H1 (cell line): Measurements from ENCODE around the gene PNLIPRP1. TPM values are rescaled to one million over a fixed set of nuclear protein-coding genes. Genes with fewer than 3 reads are reported as not detected.

Experiments used
- CTCF ChIA-PET: fragments of 300-600 bp; sonication (Branson Sonifier 250); formaldehyde crosslinking; loops from one replicate; lab custom pipeline; 2021; ENCODE audit not compliant: partially characterized antibody; lab: Charles Lee
- POLR2A ChIA-PET: fragments of 300-600 bp; sonication (Branson Sonifier 250); formaldehyde crosslinking; loops from one replicate; lab custom pipeline; 2021; ENCODE audit warnings: inconsistent platforms; ENCODE audit not compliant: partially characterized antibody; lab: Charles Lee
- DNase-seq, 2 experiments: peaks; one replicate each; pipeline versions ENCODE4 v3.0.0 to v3.0.0-alpha.2; 2010 to 2022; ENCODE audit warnings: low spot score in 2 of 2, low read depth in 1 of 2, mixed read lengths in 1 of 2
- FAIRE-seq: peaks from 2 replicates; lab custom pipeline; 2011; peaks lifted over from hg19 to GRCh38; lab: Jason Lieb, UNC
- H2AFZ ChIP-seq: 2 replicates; pipeline ENCODE4 v1.8.1; 2012; ENCODE audit warnings: low read length, inconsistent platforms
- H2AK5ac ChIP-seq: 2 replicates; pipeline ENCODE4 v1.6.1; 2013; ENCODE audit warnings: low read depth, low read length
- H2BK120ac ChIP-seq: replicated peaks from 2 replicates; pipeline ENCODE3; 2013; ENCODE audit warnings: low read depth, low read length, inconsistent platforms
- H2BK12ac ChIP-seq: 2 replicates; pipeline ENCODE4 v1.6.1; 2013; ENCODE audit warnings: low read depth, low read length
- H2BK15ac ChIP-seq: 2 replicates; pipeline ENCODE4 v1.6.1; 2013; ENCODE audit warnings: low read length
- H2BK20ac ChIP-seq: 2 replicates; pipeline ENCODE4 v1.6.1; 2013; ENCODE audit warnings: low read length
- H2BK5ac ChIP-seq: 2 replicates; pipeline ENCODE4 v1.6.1; 2013; ENCODE audit warnings: low read depth, low read length
- H3K14ac ChIP-seq: 2 replicates; pipeline ENCODE4 v1.6.1; 2013; ENCODE audit warnings: inconsistent platforms; ENCODE audit not compliant: insufficient read length
- H3K18ac ChIP-seq: 2 replicates; pipeline ENCODE4 v1.6.1; 2013; ENCODE audit warnings: low read length; ENCODE audit errors: extremely low read depth
- H3K23ac ChIP-seq: 2 replicates; pipeline ENCODE4 v1.6.1; 2013; ENCODE audit warnings: inconsistent platforms; ENCODE audit not compliant: insufficient read length
- H3K23me2 ChIP-seq: 2 replicates; pipeline ENCODE4 v1.6.1; 2013; ENCODE audit warnings: low read depth, low read length
- H3K27ac ChIP-seq: 2 replicates; pipeline ENCODE4 v1.6.1; 2011; ENCODE audit warnings: low read depth, low read length, inconsistent platforms
- H3K27me3 ChIP-seq, 4 experiments: replicated peaks in 1 of 4; 1 replicate in 1 of 4; 2 replicates in 3 of 4; pipeline versions ENCODE4 v1.6.1 to v1.8.1; 2011 to 2013; ENCODE audit warnings: low read length in 3 of 4, mild to moderate bottlenecking in 3 of 4, inconsistent platforms in 2 of 4, mixed read lengths in 2 of 4, moderate library complexity in 1 of 4; ENCODE audit not compliant: control insufficient read depth in 3 of 4, insufficient read depth in 3 of 4; ENCODE audit errors: extremely low read depth in 1 of 4
- H3K36me3 ChIP-seq, 4 experiments: 2 replicates each; pipeline versions ENCODE4 v1.6.1 to v1.8.1; 2011 to 2013; ENCODE audit warnings: mild to moderate bottlenecking in 4 of 4, low read length in 3 of 4, moderate library complexity in 2 of 4, control low read depth in 1 of 4, inconsistent platforms in 1 of 4; ENCODE audit not compliant: insufficient read depth in 4 of 4, control insufficient read depth in 2 of 4
- H3K4ac ChIP-seq: replicated peaks from 2 replicates; pipeline ENCODE3; 2013; ENCODE audit warnings: low read length, low read depth, mixed read lengths, inconsistent platforms; ENCODE audit not compliant: insufficient read length
- H3K4me1 ChIP-seq, 4 experiments: replicated peaks in 1 of 4; 1 replicate in 1 of 4; 2 replicates in 3 of 4; pipeline versions ENCODE4 v1.6.1 to v1.8.1; 2011 to 2013; ENCODE audit warnings: low read length in 3 of 4, inconsistent platforms in 2 of 4, mixed read lengths in 1 of 4; ENCODE audit not compliant: insufficient read depth in 4 of 4, control insufficient read depth in 3 of 4
- H3K4me2 ChIP-seq, 2 experiments: 2 replicates each; pipeline versions ENCODE4 v1.6.1 to v1.8.1; 2011 to 2013; ENCODE audit warnings: low read depth in 2 of 2, low read length in 2 of 2, control low read depth in 1 of 2, inconsistent platforms in 1 of 2, mild to moderate bottlenecking in 1 of 2; ENCODE audit not compliant: insufficient read depth in 1 of 2
- H3K4me3 ChIP-seq, 4 experiments: fragments of 200-600, 300-600 bp in 1 of 4; sonication (generic), shearing (Covaris generic), sonication (Bioruptor Twin) in 1 of 4; 2 replicates each; pipeline versions ENCODE4 v1.5.1 to v1.8.1; 2011 to 2016; ENCODE audit warnings: low read length in 4 of 4, low read depth in 3 of 4, control low read depth in 2 of 4, inconsistent platforms in 2 of 4, mild to moderate bottlenecking in 2 of 4, mixed read lengths in 1 of 4, moderate library complexity in 1 of 4; ENCODE audit not compliant: insufficient read depth in 2 of 4; ENCODE audit errors: extremely low read depth in 1 of 4
- H3K56ac ChIP-seq: replicated peaks from 2 replicates; pipeline ENCODE3; 2013; ENCODE audit warnings: low read depth, mild to moderate bottlenecking, mixed read lengths, low read length, inconsistent platforms; ENCODE audit not compliant: insufficient read length
- H3K79me1 ChIP-seq: 2 replicates; pipeline ENCODE4 v1.6.1; 2013; ENCODE audit warnings: low read depth, low read length, control low read depth
- H3K79me2 ChIP-seq, 2 experiments: 2 replicates each; pipeline versions ENCODE4 v1.6.1 to v1.8.1; 2012 to 2013; ENCODE audit warnings: low read length in 2 of 2, mild to moderate bottlenecking in 2 of 2, inconsistent platforms in 1 of 2; ENCODE audit not compliant: insufficient read depth in 2 of 2, control insufficient read depth in 1 of 2
- H3K9ac ChIP-seq, 4 experiments: replicated peaks in 1 of 4; 1 replicate in 1 of 4; 2 replicates in 3 of 4; pipeline versions ENCODE4 v1.6.1 to v1.8.1; 2011 to 2013; ENCODE audit warnings: low read depth in 3 of 4, low read length in 3 of 4, control low read depth in 2 of 4, mild to moderate bottlenecking in 2 of 4, moderate library complexity in 2 of 4, inconsistent platforms in 1 of 4; ENCODE audit errors: extremely low read depth in 1 of 4
- H3K9me3 ChIP-seq, 2 experiments: 2 replicates each; pipeline versions ENCODE4 v1.6.1 to v1.8.1; 2012 to 2013; ENCODE audit warnings: mild to moderate bottlenecking in 2 of 2, moderate library complexity in 2 of 2, control low read depth in 1 of 2, inconsistent platforms in 1 of 2, low read depth in 1 of 2, low read length in 1 of 2, mixed read lengths in 1 of 2; ENCODE audit not compliant: insufficient read depth in 2 of 2
- H4K20me1 ChIP-seq, 2 experiments: replicated peaks in 1 of 2; 2 replicates each; pipeline versions ENCODE3 to v1.8.1; 2011 to 2013; ENCODE audit warnings: inconsistent platforms in 2 of 2, low read length in 2 of 2, mild to moderate bottlenecking in 1 of 2; ENCODE audit not compliant: insufficient read depth in 2 of 2, control insufficient read depth in 1 of 2
- H4K5ac ChIP-seq: 2 replicates; pipeline ENCODE4 v1.6.1; 2013; ENCODE audit warnings: low read length, low read depth, mixed read lengths, inconsistent platforms; ENCODE audit not compliant: insufficient read length
- H4K8ac ChIP-seq: 2 replicates; pipeline ENCODE4 v1.8.0; 2013; ENCODE audit warnings: mild to moderate bottlenecking, moderate library complexity, low read length, inconsistent platforms; ENCODE audit not compliant: insufficient read depth; ENCODE audit errors: extremely low read depth
- H4K91ac ChIP-seq: replicated peaks from 2 replicates; pipeline ENCODE3; 2013; ENCODE audit warnings: low read length, mixed read lengths, inconsistent platforms; ENCODE audit not compliant: insufficient read length
- ATF2 ChIP-seq: IDR thresholded peaks from 2 replicates; pipeline ENCODE4 v1.6.1; 2012; ENCODE audit warnings: low read length, inconsistent platforms
- CEBPB ChIP-seq: IDR thresholded peaks from 2 replicates; pipeline ENCODE4 v1.6.1; 2012; ENCODE audit warnings: low read depth, low read length
- GABPA ChIP-seq: IDR thresholded peaks from 2 replicates; pipeline ENCODE4 v1.6.1; 2011; ENCODE audit warnings: mild to moderate bottlenecking, low read length, moderate library complexity, borderline replicate concordance; ENCODE audit not compliant: insufficient read depth
- HDAC2 ChIP-seq, 2 experiments: fragments of 300-600 bp in 1 of 2; sonication (generic) in 1 of 2; IDR thresholded peaks; 2 replicates each; pipeline ENCODE4 v1.6.1; 2011 to 2012; ENCODE audit warnings: low read depth in 2 of 2, low read length in 2 of 2, mild to moderate bottlenecking in 2 of 2, moderate library complexity in 2 of 2, borderline replicate concordance in 1 of 2, inconsistent platforms in 1 of 2
- RAD21 ChIP-seq, 2 experiments: IDR thresholded peaks in 1 of 2; conservative IDR thresholded peaks in 1 of 2; 2 replicates each; pipeline ENCODE4 v1.6.1; 2011; ENCODE audit warnings: low read depth in 2 of 2, low read length in 2 of 2, improper control_type of control experiment in 1 of 2, inconsistent platforms in 1 of 2, mild to moderate bottlenecking in 1 of 2, moderate library complexity in 1 of 2
- SIX5 ChIP-seq: IDR thresholded peaks from 2 replicates; pipeline ENCODE4 v1.6.1; 2011; ENCODE audit warnings: mild to moderate bottlenecking, low read depth, low read length
- SP2 ChIP-seq: IDR thresholded peaks from 2 replicates; pipeline ENCODE4 v1.6.1; 2012; ENCODE audit warnings: mild to moderate bottlenecking, low read length, inconsistent platforms
- TEAD4 ChIP-seq: IDR thresholded peaks from 2 replicates; pipeline ENCODE4 v1.6.1; 2012; ENCODE audit warnings: low read depth, low read length, inconsistent platforms, mixed read lengths
- WGBS, 2 experiments: shearing (Covaris generic) in 1 of 2; methylation state at CpG; one replicate each; pipeline versions ENCODE4 v1.1.6 to v1.1.7; 2013 to 2015; ENCODE audit warnings: low lambda C conversion rate in 2 of 2, mixed read lengths in 2 of 2, inconsistent platforms in 1 of 2, low coverage in 1 of 2, missing lambda C conversion rate in 1 of 2; ENCODE audit not compliant: insufficient replicate concordance in 2 of 2, insufficient coverage in 1 of 2, insufficient read length in 1 of 2; ENCODE audit errors: extremely low coverage in 1 of 2, missing lambda C conversion rate in 1 of 2; 5-methylcytosine and 5-hydroxymethylcytosine counted together
- polyA plus RNA-seq, 7 experiments: library from polyadenylated mRNA; depleted of rRNA in 3 of 7; stranded (reverse) in 5 of 7; unstranded in 2 of 7; fragments of >200 nt in 5 of 7; fragments of 200-250 nt in 2 of 7; gene quantifications; 1 replicate in 5 of 7; 2 replicates in 1 of 7; 4 replicates in 1 of 7; pipeline versions ENCODE4 v1.2.1 to v1.2.3, GENCODE V29; 2011 to 2013; ENCODE audit warnings: missing spikeins in 2 of 7, mixed read lengths in 2 of 7
- total RNA-seq: library from RNA; stranded (reverse); fragmentation: NEBNext Ultra II Directional; extraction: Animal tissue kit (Norgen Biotek cat#: 25700); gene quantifications from 2 replicates; pipeline ENCODE4 v1.2.1, GENCODE V29; 2021
- TF ChIP-seq, protein P1 (sequence below): IDR thresholded peaks from 2 replicates; pipeline ENCODE4 v1.6.1; 2011; ENCODE audit warnings: low read depth, mild to moderate bottlenecking, low read length; ENCODE audit not compliant: insufficient read depth

PNLIPRP1 gene
- total and polyA plus RNA-seq, 2 of the 8 experiments (the other 6 are each of a cell fraction or from before 2014, with no cell fraction given), result not detected

DNA sequence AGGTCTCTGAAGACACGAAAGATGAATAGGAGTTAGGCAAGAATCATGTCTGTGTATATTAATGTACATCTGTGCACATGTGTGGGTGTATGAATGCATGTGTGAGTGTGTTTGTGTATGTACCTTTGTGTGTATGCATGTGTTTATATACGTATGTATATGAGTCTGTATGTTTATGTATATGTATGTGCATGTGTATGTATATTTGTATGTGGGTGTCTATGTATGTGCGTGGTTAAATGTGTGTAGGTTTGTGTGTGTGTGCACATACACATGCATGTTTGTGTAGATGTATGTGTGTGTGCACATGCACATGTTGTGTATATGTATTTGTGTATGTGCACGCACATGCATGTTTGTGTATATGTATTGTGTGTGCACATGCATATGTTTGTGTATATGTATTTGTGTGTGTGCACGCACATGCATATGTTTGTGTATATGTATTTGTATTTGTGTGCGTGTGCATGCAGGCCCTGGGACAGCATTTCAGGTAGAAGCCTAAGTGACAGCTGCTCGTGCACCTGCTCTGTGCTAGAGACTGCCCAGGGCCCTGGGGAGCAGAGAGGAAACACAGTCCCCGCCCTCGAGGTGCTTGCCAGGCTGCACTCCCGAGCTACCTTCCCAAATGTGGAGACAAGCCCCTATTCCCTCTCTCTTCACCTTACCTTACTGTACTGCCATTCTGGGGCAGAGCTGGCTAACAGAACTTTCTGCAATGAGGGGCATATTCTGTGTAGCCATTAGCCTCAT, 12.1 kb downstream of the PNLIPRP1 start:
- no peak overlapping the region for H2BK120ac ChIP-seq
- no peak for FAIRE-seq
- H3K14ac ChIP-seq, result no peak overlapping the region
- no peak overlapping the region for H4K5ac ChIP-seq
- no peak overlapping the region for H2BK12ac ChIP-seq
- WGBS, 2 experiments, result 94% methylated on average over 10 of the region's 10 CpGs; no CpG with 5 or more reads in 1 of the 2 experiments
- no peak overlapping the region for H2BK20ac ChIP-seq
- no peak overlapping the region for H4K91ac ChIP-seq
- peaks cover 0 to 2% of the 10 kb centered on the region in 2 experiments for H4K20me1 ChIP-seq
- H3K27ac ChIP-seq, result no peak overlapping the region
- H2BK15ac ChIP-seq, result no peak overlapping the region
- no peaks in the 10 kb centered on the region for H3K36me3 ChIP-seq
- H3K4ac ChIP-seq, result peak overlapping the region; percentile 19
- H3K4me1 ChIP-seq, result peaks cover 0 to 3% (median 0%) of the 10 kb centered on the region in 4 experiments; a peak in 1 of 7 replicates
- H3K4me3 ChIP-seq, result no peak overlapping the region
- ChIA-PET CTCF (interaction anchor here (0.8 kb wide), 1 partner anchor 13 kb away, joined by 3 read pairs; no protein-coding TSS in a partner anchor), POLR2A (no interaction called here)
- no peak overlapping the region for H3K23ac ChIP-seq
- DNase-seq, result no peak
- H3K9me3 ChIP-seq, result no peaks in the 10 kb centered on the region
- H2AFZ ChIP-seq, result no peak overlapping the region
- no peak overlapping the region for H3K56ac ChIP-seq
- H3K27me3 ChIP-seq, result no peaks in the 10 kb centered on the region
- H2AK5ac ChIP-seq, result no peak overlapping the region
- no peak overlapping the region for H4K8ac ChIP-seq
- no peak overlapping the region for H2BK5ac ChIP-seq
- H3K9ac ChIP-seq, result no peak overlapping the region
- H3K79me1 ChIP-seq, result no peaks in the 10 kb centered on the region
- 0 out of 2 replicates have a peak, but pooled peaks cover 3% of the 10 kb centered on the region for H3K23me2 ChIP-seq
- no peaks in the 10 kb centered on the region for H3K79me2 ChIP-seq
- no peak overlapping the region for H3K4me2 ChIP-seq
- H3K18ac ChIP-seq, result no peak overlapping the region
- TF ChIP-seq HDAC2 (IDR thresholded peaks at IDR 0.05; ENCODE audit: borderline replicate concordance in 1 of 2, low read depth in 2 of 2, low read length in 2 of 2), result no peak
- TF ChIP-seq SP2, result no peak
- TF ChIP-seq RAD21 (IDR thresholded peaks at IDR 0.05 in 1 of 2, conservative IDR thresholded peaks at IDR 0.05 in 1 of 2; ENCODE audit: low read depth in 2 of 2, low read length in 2 of 2), result no peak
- TF ChIP-seq ATF2, result no peak
- no peak for TF ChIP-seq GABPA
- no peak for TF ChIP-seq CEBPB
- TF ChIP-seq, protein P1, sequence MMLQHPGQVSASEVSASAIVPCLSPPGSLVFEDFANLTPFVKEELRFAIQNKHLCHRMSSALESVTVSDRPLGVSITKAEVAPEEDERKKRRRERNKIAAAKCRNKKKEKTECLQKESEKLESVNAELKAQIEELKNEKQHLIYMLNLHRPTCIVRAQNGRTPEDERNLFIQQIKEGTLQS, result no peak
- no peak for TF ChIP-seq TEAD4
- TF ChIP-seq SIX5, result no peak
